GM12801 (cell line): ENCODE results near the gene ARFGAP2.

Experiments
- TF ChIP-seq, protein P1 (sequence below): IDR thresholded peaks from one replicate; pipeline ENCODE4 v1.5.1; 2011; ENCODE audit warnings: control low read depth; ENCODE audit not compliant: insufficient read length; ENCODE audit errors: extremely low read depth

Gene ARFGAP2

GRCh38 chr11:47161890-47162289 lies 14.8 kb downstream of the ARFGAP2 start:
- TF ChIP-seq, protein P1, sequence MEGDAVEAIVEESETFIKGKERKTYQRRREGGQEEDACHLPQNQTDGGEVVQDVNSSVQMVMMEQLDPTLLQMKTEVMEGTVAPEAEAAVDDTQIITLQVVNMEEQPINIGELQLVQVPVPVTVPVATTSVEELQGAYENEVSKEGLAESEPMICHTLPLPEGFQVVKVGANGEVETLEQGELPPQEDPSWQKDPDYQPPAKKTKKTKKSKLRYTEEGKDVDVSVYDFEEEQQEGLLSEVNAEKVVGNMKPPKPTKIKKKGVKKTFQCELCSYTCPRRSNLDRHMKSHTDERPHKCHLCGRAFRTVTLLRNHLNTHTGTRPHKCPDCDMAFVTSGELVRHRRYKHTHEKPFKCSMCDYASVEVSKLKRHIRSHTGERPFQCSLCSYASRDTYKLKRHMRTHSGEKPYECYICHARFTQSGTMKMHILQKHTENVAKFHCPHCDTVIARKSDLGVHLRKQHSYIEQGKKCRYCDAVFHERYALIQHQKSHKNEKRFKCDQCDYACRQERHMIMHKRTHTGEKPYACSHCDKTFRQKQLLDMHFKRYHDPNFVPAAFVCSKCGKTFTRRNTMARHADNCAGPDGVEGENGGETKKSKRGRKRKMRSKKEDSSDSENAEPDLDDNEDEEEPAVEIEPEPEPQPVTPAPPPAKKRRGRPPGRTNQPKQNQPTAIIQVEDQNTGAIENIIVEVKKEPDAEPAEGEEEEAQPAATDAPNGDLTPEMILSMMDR: no peak

- TF ChIP-seq, protein P1: peak; percentile 25
Measured at GRCh38 chr11:47161134-47161854, 15.4 kb downstream of the ARFGAP2 start.

DNA sequence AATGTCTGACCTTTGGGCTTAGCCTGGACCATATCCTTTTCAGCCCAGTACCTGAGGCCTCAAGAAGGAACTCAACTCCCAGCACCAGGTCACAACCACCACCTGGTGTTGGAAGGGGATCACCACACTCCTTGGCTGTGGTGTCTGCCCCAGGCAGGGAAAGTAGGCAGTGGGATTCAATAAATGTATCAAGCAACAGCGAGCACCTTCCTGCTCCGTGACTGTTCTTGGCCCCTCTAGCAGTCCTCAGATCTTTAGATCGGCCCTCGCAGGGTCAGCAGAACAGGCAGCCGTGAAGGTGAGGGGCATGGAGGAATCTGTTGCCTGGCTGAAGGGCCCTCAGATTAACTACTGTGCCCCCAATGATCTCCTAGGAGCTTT lies 15.9 kb downstream of the ARFGAP2 start:
- TF ChIP-seq, protein P1: no peak

GRCh38 chr11:47158242-47158641 lies 18.4 kb downstream of the ARFGAP2 start:
- TF ChIP-seq, protein P1: no peak

GRCh38 chr11:47157805-47158204 lies 18.9 kb downstream of the ARFGAP2 start:
- TF ChIP-seq, protein P1: no peak

DNA sequence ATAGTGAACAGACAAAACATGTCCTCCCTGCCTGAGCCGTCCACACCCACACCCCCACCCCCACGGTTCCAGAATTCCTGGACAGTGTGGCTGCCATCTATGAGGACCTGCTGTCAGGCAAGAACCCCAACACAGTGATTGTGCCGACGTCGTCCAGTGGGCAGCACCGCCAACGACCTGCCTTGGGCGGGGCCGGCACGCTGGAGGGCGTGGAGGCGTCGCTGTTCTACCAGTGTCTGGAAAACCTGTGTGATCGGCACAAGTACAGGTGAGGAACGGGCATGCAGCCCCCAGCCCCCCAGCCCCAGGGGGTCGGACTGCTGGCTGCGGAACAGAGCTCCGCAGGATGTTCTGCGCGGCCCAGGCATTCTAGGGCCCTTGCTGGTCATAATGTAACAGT lies 19.7 kb downstream of the ARFGAP2 start:
- TF ChIP-seq, protein P1: no peak

GRCh38 chr11:47156333-47156732 lies 20.3 kb downstream of the ARFGAP2 start:
- TF ChIP-seq, protein P1: no peak
